Left renal pelvis (tissue), 4 donors: ENCODE results near the gene LHFPL3. TPM values are rescaled to one million over a fixed set of nuclear protein-coding genes. Genes with fewer than 3 reads are reported as not detected.

Experiments
- DNase-seq, 4 donors: peaks; one replicate each; pipeline ENCODE4 v3.0.0-alpha.2; 2013; ENCODE audit warnings: low read depth in 4 of 4, low spot score in 3 of 4
- polyA plus RNA-seq, 4 donors: library from polyadenylated mRNA; unstranded; fragments of 120-200 nt; gene quantifications; one replicate each; pipeline ENCODE4 v1.2.1, GENCODE V29; 2013; ENCODE audit not compliant: insufficient read length in 4 of 4

Gene LHFPL3
- polyA plus RNA-seq, 4 donors: 0.15 to 8.5 (median 7.3) TPM

DNA sequence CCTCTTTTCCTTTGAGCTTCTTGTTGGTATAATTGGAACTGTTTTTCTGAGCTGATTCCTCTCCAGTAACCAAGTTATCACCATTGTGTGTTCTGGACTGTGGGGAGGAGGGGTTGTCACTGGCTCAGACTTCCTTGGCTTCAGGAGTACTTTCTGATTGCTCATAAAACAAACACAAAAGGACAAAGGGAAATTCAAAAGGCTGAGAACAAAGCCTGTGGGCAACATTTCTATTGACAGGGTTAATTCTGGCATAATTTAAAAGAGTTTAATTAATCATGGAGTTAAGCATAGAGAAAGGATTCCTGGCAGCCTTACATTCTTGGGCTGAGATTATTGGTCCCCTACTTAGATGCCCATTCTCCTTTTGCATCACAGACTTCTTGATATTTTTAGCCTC lies 462.7 kb downstream of the LHFPL3 start:
- DNase-seq: no peak

DNA sequence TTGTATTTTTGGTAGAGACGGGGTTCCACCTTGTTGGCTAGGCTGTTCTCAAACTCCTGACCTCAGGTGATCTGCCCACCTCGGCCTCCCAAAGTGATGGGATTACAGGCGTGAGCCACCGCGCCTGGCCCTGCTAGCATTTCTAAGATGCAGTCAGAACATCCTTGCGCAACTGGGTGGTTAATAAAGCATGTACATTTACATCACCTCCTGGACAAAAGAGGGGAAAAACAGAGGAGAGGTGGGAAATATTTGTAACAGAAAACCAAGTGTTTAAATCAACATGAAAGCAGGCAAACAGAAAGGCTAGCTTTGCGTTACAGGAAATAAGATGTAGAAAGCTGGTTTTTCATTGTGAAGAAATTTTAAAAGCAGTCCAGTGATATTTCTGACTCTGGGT lies 464.7 kb downstream of the LHFPL3 start:
- no peak for DNase-seq

DNA sequence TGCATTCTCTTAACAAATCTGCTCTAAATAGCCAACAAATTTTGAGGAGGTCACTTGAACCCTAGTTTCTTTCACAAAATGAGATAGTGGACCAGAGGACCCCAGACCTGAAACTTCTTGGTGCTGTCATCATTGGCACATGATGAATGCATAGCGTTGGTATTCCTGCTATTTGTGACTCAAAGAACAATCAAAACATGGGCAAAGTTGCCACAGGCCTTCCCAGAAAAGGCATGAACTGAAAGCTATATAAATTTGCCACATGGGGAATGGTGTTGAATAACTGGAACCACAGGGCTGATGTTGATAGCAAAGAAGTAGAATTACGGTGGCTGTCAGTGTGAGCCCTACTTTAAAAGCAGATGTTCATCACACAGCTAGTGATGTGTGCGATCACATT lies 465.8 kb downstream of the LHFPL3 start:
- DNase-seq: no peak

DNA sequence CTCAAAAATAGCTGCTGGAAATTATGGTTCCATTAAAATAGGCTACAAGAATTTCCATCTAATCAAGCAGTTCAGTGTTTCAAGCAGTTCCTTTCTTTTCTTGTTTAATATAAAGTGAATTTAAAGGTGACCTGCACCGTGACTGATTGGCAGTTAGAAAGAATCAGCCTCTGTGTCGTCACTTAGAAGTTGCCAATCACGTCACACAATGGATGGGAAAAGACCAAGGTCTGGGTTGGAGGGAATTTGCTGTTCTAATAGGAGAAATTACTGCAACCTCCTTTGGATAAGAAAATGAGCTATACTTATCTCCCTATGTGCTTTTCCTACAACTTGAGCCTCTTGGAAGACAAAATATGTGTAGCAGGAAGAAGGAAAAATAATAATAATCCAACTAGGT lies 466.2 kb downstream of the LHFPL3 start:
- DNase-seq: no peak

DNA sequence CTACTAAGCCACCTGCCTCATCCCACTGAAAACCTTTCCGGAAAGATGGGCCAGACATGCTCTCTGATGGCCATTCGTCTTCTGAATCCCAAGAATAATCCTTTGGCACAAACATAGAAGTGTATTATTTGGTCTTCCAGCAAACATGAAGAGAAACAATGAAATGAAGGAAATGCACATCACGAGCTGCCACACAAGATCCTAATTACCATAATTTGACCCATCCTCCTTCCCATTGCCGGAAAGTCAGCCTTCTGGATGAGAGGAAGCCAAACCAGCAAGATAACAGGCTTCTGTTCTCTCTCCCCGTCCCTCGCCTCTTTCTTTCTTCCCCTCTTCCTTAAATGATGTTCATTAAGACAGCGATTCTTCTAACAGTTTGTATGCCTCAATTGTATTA lies 466.7 kb downstream of the LHFPL3 start:
- no peak for DNase-seq

DNA sequence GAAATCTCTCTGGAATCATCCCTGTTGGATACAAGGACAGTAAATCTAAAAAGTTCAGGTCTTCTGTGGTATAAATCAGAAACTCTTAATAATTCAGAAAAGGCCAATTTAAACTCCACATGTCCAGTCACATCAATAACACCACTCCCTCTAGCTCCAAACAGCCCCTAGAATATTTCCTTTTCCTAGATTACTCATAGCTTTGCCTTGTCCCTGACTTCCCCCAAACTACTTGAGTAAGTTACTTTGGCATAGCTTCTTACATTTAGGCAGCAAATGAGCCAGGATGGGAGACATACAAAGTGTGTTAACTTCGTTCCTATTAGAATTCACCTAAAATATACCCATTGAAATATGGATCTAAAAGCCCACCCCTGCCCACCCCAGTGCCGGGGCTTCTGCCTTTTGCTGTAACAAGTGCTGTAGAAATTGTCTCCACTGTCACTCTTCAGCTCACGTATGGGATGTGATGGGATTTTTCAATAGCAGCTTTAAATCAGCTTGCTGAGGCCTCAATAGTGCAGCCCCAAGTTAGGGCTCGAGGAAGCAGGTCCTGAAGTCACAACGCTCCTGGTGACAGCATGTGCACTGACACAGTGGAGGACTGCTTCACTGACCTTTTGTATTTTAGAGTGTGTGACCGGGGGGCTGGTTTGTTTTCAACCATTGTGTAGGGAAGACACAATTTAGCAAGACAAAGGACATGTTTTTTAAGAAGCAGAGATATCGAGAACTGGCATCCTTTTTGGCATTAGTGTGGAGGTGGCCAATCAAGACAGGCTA lies 467.4 kb downstream of the LHFPL3 start:
- no peak for DNase-seq

DNA sequence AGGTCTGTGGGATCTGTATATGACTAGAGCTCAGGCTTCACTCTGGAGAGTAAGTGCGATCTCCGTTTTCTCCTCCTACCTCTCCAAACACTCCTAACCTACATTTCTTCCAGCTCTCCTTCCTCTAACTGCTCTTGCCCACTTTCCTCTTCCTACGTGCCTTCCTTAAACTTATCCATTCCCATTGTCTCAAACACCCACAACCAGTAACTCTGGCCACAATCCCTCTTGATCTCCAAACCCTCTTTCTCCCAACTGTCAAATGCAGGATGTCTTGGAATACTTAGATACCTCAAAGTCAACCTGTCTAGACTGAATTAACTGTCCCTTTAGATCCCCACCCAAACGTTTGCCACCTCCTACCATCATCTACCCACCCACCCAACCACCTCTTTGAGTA lies 471.9 kb downstream of the LHFPL3 start:
- no peak for DNase-seq

DNA sequence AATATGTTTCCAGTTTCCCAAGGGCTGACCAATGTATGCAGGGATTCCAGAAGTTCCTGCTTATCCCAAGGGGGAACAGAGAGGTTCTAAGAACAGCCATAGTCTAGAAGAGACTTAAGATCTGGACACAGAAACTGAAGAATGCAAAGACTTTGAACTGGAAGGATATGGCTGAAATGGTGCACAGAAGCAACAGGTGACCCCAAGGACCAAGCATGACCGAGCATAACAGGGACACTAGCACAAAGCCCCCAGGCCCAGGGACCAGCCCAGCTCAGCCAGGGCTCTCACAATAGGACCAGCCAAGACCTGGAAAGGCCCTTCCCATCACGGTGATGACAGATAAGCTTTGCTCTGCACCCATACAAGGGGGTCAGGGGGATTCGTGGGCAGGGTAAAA lies 472.6 kb downstream of the LHFPL3 start:
- DNase-seq: no peak

DNA sequence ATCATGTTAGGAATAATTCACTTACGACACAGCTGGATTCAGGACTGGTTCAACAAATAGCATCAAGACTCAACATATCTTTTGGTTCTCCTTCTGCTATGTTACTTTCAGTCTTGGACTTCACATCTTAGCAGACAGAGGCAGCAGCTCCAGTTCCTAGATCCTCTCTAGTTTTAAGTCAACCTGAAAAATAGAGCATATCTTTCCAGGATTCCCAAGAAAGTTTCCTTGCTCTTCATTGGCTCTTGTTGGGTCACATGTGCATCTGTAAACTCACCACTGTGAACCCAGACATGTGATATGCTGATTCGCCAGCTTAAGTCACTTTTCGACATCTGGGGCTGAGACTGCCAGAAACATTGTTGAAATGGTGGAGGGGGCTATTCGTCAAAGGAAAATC lies 475.5 kb downstream of the LHFPL3 start:
- DNase-seq: no peak

DNA sequence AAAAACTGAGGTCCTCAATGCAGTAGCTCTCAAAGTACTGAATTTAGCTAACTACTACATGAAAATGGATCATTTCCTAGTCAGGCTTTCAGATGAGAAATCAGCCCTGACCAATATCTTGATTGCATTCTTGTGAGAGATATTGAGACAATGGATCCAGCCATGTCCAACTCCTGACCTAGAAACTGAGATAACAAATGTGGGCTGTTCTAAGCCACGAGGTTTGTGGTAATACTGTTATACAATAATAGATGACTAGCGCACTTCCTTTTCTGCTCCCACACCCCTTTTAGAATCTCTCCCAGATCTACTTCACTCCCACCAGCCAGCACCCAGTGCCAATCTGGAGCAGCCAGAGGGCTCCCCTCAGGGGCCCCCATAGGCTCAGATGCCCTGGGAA lies 476.3 kb downstream of the LHFPL3 start:
- no peak for DNase-seq

DNA sequence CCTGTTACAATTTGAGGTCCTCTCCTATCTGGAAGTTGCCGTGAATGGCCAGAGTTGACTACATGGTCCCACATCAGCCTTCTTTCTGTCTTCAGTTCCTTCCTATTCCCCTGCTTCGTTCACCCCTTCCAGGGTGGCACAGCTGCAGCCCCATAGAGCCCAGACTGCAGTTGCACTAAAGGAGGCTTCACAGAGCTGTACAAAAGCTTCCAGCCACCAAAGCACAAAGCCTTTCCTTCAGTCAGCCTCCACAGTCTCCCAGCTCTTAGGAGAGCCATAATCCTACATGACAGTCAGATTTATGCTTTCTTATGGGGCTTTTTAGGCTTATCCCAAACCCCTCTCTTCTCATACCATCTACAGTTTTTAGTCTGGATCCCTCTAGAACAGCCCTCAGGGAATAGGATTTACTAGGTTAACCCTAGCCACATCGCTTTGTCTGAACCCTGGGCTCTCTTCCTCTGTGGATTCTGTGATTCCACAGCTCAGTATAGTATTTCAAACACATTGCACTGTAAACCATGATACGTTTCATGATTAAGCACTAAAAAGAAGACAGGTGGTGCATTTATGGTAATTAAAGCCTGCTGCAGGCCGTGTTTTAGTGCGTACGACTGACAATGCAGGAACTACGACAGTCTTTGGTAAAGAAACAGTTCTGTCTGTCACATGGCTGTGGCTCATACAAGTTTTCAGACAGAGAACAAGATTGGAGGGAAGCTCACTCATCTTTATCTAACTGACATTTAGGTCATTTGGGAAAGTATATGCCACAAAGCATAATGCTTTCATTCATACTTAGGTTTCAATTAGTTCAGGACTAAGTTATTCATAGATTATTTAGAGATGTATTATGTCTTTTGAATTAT lies 477.3 kb downstream of the LHFPL3 start:
- DNase-seq: no peak

DNA sequence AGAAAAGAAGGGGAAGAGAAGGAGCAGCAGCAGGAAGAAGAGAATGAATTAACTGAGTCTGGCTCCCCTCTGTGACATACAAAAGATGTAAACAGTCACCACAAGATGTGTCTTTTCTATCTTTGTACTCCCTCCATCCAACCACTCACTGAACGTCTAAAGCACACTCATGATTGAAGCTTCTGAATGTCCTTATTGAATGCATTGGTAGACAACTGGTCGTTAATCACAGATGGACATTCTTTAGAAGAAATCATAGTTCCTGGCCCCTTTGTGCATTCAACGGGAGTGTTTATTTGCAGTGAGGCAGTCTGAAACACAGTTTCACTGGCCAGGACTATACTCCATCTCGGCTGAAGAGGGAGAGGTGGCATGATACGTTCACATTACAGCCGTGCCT lies 479.3 kb downstream of the LHFPL3 start:
- DNase-seq: no peak

DNA sequence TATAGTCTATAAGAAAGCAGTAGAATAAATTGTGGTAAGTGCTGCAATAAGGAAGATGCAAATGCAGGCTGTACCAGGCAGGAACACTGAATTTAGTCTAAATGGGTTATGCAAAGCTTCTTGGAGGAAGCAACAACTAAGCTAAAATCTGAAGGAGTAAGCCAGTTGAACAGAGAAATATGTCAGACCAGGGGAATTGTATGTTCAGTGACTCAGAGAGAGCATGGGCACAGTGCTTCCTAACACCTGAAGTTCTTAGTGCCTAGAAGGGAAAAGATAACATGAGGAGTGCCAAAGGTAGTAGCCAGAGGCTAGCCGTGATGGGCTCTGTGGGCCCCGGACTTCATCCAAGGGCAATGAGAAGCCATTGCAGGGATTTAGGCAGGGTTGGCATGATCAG lies 481.5 kb downstream of the LHFPL3 start:
- DNase-seq: no peak

DNA sequence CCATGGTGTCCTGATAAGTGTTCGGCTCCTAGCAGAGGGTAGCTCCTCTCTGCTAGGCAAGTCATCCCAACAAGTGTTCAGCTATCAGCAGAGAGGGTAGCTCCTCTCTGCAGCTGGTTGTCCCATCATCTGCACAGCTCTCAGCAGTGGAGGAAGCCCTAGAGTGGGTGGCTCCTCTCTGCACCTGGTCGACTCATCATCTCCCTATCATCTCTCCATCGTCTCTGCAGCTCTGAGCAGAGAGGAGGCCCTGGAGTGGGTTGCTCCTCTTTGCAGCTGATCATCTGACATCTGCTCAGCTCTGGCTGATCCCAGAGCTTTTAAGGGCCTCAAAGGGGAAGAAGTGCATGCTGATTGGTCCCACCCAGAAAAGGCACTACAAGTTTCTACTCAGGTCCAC lies 485.7 kb downstream of the LHFPL3 start:
- no peak for DNase-seq

DNA sequence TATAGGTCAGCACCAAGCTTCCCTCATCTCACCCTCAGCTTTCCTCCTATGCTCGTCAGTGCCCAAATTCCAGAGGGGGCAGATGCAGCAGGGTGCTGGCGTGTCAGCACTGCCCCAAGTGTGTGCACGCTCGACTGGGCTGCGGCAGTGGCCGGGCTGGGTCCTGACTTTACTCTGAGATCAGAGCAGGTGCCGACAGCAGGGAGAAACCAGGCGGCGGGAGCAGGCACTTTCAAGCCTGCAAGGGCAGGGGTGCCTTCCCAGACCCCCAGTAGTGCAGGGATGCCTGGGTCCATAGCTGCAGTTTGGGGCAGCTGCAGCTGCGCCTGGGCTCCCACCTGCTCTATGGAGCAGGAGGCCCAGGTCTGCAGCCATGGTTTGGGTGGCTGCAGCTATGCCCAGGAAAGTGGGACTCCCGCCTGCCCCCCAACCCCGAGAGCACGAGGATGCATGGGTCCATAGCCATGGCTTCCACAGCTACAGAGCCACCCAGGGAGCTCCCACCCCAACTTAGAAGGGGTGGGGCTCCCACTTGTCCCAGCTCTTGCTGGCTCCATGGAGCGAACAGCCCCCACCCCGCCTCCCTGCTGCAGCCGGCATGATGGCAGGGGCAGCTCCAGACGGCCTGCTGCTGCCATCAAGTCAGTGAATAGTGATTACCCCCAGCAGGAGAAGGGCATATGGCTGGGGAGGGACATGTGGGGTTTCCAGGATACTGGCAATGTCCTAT lies 486.4 kb downstream of the LHFPL3 start:
- no peak for DNase-seq

DNA sequence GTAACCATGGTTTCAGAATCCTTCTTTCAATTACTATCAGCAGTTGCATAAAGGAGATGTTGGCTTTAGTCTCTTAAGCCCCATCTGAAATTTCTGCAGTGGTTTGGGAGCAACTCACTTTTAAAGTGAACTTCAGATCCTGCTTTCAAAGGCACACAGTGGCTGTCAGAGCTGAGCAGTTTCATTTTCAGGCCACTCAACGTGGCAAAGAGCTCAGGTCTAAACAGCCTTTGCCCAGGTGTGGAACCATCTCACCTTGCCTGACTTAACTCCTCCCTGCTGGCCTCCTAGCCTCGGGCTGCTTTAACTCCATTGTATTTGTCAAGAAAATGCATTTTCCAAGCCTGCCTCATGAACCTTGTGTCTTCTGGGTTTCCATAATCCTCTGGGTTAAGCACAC lies 488.1 kb downstream of the LHFPL3 start:
- no peak for DNase-seq

DNA sequence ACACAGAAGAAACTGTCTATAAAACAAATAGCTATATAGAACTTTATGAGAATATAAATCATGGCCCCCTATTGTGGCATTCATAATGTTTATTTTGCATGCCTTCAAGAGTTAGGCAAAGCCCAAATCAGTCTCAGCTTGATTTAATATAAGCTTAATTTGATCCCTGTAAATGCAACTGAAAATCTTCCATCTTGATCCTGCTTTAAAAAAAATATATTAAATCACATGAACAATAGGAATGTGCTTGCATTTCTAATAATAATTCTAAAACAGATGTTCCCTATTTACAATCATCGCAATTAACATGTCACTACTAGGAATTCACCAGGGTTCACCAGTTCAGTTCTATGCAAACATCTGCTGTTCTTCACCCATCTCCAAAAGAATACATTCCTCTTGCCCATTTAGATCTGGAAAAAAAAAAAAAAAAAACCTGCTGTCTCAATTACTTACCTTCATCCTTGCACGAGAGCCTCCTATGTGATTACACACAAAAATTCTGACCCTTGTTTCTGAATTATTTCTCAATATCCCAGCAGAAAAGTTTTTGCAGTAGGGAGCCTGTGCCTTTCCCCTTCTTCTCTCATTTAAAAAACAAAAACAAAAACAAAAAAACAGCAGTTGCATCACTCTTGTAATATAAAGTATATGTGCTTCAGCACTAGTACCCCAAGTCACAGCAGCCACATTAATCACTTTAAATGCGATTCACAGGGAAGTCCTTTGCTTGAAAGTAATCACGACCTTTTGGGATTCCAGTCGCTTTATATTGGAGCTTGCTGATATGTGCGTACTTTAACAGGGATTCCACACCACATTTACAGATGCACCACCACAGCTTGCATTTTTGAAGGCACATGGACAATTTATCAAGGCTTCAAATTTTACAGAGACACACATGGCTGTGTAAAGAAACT lies 490.8 kb downstream of the LHFPL3 start:
- DNase-seq: no peak

DNA sequence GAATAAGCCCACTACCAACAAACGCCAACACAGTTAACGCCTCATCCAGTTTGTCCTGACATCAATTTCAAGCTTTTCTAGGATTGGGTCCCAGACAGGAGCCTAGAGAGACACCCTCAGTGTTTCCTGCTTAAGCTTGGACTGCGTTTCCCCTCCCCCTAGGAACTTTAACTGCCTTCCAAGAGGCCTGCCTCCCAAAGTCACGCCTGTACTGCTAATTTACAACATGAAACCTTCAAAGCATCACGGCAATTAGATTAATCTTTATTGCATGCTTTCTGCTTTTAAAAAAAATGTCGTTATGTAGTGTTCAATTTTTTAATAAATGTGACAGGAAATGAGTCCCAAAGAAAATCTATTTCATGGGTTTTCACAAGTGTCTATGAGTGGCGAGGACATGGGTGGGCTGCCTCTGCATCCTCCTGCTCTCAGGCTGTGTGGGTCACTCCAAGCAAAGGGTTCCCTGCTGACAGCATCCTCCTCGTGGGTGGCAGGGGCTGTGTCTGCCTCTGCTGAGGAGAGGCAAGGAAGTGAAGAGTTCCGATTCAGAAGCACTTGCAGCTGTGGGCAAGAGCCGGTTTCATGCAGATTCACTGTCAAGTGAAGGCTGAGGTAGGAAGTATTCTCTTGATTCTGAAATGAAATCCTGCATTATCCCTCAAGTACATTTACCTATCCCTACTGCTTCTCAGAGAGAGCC lies 492.6 kb downstream of the LHFPL3 start:
- DNase-seq: no peak

DNA sequence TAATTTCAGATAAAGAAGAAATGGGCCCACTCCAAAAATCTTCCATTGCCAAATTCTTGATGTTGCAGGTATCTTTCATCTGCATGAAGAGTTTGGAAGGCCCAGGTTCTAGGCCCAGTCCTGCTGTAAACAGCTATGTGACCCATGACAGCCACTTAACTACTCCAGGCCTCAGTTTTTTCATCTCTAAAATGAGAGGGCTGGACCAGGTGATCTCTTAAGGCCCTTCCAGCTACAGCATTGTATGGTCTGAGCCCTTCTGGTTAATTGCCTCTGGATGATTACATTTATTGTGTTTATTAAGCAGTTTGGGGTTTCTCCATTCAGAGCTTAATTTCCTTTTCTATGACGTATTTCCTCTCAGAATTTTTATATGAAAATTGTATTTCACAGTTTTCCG lies 494.8 kb downstream of the LHFPL3 start:
- DNase-seq: no peak

DNA sequence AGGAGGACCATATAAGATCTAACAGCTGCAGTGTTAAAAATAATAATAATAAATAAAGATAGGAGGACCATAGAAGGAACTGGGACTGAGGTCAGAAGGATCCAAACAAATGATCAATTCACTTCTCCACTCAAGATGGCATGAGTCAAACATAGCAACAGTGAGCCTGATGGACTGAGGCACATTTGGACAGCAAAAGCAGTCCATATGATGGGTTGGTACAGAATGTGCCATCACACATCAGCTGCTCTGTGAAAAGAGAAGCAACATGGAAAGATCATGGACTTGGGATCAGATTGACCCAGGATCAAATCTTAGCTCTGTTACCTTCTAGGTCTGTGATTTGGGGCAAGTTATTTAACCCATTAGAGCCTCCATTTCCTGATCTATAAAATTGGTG lies 496.7 kb downstream of the LHFPL3 start:
- no peak for DNase-seq
